CD4-positive, alpha-beta T cell treated with Interleukin-15 for 1 hour (primary cell): ENCODE measurements around the gene SEC24D.
A peak's percentile ranks its signal among the peaks of the same experiment; 100 is the strongest.
"Not testable (repeated sequence)": the region's sequence is repeated elsewhere in the genome, so short reads cannot be mapped to it uniquely, and the experiment has no call there.

Source experiments
- DNase-seq: peaks from one replicate; pipeline ENCODE4 v3.0.0-alpha.2; 2020

The SEC24D gene, protein sequence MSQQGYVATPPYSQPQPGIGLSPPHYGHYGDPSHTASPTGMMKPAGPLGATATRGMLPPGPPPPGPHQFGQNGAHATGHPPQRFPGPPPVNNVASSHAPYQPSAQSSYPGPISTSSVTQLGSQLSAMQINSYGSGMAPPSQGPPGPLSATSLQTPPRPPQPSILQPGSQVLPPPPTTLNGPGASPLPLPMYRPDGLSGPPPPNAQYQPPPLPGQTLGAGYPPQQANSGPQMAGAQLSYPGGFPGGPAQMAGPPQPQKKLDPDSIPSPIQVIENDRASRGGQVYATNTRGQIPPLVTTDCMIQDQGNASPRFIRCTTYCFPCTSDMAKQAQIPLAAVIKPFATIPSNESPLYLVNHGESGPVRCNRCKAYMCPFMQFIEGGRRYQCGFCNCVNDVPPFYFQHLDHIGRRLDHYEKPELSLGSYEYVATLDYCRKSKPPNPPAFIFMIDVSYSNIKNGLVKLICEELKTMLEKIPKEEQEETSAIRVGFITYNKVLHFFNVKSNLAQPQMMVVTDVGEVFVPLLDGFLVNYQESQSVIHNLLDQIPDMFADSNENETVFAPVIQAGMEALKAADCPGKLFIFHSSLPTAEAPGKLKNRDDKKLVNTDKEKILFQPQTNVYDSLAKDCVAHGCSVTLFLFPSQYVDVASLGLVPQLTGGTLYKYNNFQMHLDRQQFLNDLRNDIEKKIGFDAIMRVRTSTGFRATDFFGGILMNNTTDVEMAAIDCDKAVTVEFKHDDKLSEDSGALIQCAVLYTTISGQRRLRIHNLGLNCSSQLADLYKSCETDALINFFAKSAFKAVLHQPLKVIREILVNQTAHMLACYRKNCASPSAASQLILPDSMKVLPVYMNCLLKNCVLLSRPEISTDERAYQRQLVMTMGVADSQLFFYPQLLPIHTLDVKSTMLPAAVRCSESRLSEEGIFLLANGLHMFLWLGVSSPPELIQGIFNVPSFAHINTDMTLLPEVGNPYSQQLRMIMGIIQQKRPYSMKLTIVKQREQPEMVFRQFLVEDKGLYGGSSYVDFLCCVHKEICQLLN

GRCh38 chr4:118835571-118836300 lies at the start of gene SEC24D:
Gene SEC24D, minus strand, starts transcription at chr4:118836126. Its CDS starts 2,430 bp downstream, at chr4:118833696.
- peak; percentile 82 for DNase-seq

DNA sequence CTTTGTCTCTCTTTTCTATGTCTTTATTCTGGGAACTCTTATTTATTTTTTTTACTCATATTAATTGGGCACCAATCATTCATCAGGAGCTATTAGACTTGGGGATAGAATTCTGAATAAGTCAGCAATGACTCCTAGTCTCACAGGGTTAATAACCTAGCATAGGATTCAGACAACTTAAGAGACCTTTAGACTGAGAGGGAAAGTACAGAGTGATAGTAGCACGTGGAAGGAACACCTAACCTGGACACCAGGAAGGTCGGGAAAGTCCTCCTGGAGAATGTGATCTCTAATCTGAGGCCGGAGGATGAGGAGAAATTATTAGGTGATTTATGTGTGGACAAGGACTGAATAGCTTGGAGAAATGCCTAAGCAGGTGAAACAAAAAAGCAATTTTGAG lies 48.8 kb upstream of the SEC24D start:
- DNase-seq, result no peak

DNA sequence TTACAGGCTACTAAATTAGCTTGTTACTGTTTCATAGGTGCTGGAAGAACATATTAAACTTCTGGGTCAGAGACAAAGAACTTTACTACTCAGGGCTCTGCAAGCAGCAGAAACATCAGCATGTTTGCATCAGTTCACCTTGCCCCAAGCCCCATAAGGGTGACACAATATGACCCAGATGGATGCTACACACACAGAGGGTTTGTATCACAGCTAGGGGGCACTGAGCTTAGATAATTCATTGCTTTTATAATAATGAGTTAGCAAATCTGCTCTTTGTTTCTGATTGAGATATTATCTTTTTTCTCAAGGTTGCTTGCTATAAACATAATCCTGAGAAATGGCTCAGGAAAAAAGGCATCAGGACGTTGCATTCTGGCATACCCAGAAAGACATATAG lies 47.9 kb upstream of the SEC24D start:
- DNase-seq, result no peak

- DNase-seq, result no peak
Observed at GRCh38 chr4:118881512-118882146, 45.7 kb upstream of the SEC24D start.

DNA sequence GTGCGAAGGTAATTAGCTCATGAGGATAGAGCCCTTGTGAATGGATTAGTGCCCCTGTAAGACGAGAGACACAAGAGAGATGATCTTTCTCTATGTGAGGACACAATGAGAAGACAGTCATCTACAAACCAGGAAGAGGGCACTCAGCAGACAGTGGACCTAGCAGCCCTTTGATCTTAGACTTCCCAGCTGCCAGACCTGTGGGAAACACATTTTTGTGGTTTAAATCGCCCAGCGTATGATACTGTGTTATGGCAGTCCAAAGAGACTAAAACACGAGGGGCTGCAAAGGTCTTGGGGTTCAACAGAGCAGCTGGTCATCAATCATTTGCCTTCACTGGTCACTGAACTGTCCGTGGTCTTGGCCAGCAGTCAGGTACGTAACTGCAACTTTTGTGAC lies 43.5 kb upstream of the SEC24D start:
- DNase-seq, result no peak

DNA sequence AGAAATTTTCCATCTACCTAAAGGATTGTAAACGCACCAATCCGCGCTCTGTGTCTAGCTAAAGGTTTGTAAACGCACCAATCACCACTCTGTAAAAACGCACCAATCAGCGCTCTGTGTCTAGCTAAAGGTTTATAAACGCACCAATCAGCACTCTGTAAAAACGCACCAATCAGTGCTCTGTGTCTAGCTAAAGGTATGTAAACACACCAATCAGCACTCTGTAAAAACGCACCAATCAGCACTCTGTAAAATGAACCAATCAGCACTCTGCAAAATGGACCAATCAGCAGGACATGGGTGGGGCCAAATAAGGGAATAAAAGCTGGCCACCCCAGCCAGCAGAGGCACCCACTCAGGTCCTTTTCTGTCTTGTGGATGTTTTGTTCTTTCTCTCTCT lies 42.6 kb upstream of the SEC24D start:
- DNase-seq, result not testable (repeated sequence)

GRCh38 chr4:118877797-118878196 lies 41.9 kb upstream of the SEC24D start:
- DNase-seq, result no peak

DNA sequence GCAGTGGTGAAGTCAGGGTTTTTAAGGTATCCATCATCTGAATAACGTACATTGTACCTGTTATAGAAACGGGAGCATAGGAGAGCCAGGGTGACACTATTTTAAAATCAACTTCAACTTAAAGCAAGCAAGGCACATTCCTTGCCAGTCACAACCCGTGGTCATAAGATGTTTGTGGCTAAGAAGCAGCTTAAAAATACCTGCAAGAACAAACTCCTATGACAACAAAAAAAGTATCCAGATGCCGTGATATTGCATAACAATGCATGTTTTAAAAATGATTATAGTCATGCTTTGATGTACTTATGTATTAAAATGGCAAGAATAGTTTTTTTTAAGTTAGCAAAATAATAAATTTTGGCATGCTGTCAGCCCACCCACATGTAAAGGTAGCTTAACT lies 36.3 kb upstream of the SEC24D start:
- no peak for DNase-seq

DNA sequence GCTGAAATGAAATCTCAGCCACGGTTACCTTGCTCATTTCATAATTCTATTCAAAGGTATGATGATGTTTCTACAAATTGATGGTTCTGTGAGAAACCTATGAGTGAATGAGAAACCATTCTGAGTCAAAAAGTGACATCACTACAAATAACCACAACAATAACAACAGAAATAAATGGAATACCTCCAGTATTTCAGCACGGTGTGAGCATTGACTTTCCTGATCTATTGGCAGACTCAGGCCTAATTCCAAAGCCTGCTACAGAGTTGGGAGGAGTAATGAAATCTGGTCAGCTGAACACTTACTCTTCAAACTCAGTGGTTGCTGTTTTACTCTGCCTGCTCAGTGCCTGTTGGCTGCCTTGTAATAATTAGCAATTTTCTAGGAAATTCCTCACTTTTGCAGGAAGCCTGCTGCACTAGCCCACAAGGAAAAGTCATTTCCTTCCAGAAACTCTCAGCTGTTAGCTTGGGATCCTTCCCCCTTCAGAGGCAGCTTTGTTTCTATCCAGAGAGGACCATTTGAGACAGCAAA lies 33.9 kb upstream of the SEC24D start:
- no peak for DNase-seq

DNA sequence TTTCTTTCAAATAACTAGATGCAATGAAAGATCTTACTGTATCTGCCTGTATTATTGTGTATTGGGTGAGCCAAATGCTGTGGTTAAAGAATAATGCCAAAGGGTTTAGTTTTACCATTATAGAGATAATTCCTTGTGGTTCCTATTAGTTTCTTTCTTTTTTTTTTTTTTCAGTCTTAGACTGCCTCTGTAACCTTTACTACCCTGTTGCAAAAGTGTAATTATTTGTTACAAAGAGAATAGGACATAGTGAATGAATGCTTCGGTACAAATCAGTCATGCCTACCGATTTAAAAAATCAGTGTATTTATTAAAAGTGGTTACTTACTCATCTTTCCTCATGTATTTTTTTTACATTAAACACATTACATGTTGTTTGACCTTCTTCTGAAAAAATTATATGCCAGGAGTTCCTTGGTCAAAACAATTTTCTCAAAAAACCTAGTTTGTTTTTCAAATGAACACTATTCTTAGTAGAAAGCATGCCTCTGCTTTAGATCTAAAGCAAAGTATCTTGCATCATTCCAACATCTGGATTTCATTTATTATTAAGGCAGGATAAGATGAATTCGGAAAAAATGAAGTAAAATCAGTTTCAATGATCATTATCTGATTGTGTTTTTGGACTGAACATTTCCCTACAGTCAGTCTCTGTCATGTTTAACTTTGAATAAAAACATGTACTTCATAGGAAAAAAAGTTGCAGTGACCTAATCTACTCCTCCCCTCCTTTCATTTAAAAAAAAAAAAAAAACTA lies 31.6 kb upstream of the SEC24D start:
- DNase-seq, result no peak

GRCh38 chr4:118866442-118866841 lies 30.5 kb upstream of the SEC24D start:
- DNase-seq, result no peak

- no peak for DNase-seq
Observed at GRCh38 chr4:118865091-118865708, 29.3 kb upstream of the SEC24D start.

DNA sequence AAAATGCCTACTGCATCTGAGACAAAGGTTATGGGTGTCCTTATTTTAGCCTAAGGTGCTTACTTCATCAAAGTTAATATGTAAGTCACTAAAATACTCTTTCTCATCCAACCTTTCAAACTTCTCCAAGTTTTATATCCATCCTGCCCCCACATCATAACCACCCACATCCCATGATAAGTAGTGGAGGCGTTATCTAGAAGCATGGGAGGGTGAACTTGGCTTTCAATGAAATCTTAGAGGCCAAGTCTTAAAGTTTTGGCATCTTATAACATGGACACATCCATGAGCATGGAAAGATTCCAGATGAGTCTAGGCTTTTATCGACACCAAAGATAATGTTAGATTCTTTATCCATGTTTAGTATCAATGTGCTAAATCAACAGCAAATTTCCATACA lies 22.9 kb upstream of the SEC24D start:
- no peak for DNase-seq

DNA sequence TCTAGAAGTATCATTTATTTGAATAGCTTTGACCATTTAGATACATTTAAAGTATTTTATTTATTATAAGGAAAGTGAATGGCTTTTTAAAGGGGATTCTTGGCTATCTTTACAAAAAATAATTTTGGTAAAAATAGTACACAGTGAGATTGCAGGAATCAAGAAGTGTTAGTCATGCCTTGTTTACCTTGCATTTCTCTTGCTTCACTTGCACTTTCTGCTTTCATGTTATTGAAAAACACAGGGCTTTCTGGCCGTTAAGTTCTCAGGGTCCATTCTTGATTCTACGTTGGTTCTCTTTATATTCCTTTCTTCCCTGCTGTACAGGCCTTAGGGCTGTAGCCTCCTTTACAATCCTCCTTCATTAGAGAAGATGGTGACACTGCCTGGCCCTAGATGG lies 21.8 kb upstream of the SEC24D start:
- no peak for DNase-seq

GRCh38 chr4:118850488-118851173 lies 14.7 kb upstream of the SEC24D start:
- no peak for DNase-seq

DNA sequence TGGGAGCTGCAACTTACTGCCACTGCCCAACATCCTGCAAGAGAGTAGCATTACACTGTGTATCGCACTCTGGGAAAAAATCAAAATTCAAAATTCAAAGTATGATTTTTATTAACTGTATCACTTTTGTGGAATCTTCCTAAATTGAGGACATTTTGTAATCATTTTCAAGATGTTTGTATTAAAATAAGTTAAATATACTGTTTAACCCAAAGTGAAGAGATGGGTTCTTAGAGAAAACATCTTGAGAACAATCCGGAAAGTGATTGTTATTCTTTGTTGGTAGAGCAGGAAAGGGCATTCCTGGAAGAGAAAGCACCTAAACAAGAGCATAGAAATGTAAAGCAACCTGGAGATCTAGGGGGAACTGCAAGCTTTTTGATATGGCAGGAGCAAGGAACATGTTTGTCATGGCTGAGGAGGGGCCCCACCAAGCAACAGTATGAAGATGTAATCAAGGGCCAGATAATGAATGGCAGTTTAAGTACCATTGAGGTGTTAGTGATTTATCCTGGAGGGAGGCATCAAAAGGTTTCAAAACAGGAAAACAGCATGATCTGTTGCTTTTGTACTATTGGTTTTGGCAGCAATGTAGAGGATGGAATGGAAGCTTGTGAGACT lies 14.1 kb upstream of the SEC24D start:
- DNase-seq, result no peak

- DNase-seq, result no peak
Observed at GRCh38 chr4:118848901-118849300, 13.0 kb upstream of the SEC24D start.

DNA sequence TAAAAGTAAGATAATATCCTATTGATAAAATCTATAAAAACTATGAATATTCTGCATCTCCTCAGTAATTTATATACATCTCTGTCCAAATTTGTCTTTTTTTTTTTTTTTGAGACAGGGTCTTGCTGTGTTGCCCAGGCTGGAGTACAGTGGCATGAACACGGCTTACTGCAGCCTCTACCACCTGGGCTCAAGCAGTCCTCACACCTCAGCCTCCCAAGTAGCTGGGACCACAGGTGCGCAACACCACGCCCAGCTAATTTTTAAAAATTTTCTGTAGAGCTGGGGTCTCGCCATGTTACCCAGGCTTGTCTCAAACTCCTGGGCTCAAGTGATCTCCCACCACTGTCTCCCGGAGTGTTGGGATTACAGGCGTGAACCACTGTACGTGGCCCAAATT lies 12.3 kb upstream of the SEC24D start:
- DNase-seq, result no peak

GRCh38 chr4:118846979-118847378 lies 11.1 kb upstream of the SEC24D start:
- no peak for DNase-seq

DNA sequence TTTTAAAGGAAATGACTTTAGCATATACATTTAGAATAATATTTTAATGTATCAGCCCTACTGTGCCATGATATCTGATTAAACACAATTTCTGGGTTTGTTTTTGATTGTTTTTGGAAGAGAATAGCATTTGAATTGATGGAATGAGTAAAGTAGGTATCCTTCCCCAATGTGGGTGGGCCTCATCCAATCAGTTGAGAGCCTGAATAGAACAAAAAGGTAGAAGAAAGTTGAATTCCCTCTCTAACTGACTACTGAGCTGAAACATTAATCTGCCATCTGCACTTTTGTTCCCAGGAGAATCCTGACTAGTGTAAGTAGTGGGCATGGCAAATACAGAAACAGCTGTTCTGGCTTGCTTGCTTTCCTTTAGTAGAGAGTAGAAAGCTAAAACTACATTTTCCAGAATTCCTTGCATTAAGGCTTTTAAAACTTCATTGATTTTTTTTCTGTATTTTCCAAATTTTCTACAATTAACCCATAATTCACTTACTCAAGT lies 9.7 kb upstream of the SEC24D start:
- no peak for DNase-seq
